HG03139 (cell line): ENCODE data around the gene LTA.

ENCODE experiments used
- ATAC-seq: cut with Tn5 transposase; IDR thresholded peaks from one replicate; pipeline ENCODE4 v1.9.1; 2021; ENCODE audit not compliant: unreplicated experiment

The LTA gene

GRCh38 chr6:31569861-31570536 is 2.1 kb upstream of the LTA start:
- ATAC-seq = no peak

GRCh38 chr6:31573239-31574105 is 1.4 kb downstream of the LTA start:
- ATAC-seq = no peak

DNA sequence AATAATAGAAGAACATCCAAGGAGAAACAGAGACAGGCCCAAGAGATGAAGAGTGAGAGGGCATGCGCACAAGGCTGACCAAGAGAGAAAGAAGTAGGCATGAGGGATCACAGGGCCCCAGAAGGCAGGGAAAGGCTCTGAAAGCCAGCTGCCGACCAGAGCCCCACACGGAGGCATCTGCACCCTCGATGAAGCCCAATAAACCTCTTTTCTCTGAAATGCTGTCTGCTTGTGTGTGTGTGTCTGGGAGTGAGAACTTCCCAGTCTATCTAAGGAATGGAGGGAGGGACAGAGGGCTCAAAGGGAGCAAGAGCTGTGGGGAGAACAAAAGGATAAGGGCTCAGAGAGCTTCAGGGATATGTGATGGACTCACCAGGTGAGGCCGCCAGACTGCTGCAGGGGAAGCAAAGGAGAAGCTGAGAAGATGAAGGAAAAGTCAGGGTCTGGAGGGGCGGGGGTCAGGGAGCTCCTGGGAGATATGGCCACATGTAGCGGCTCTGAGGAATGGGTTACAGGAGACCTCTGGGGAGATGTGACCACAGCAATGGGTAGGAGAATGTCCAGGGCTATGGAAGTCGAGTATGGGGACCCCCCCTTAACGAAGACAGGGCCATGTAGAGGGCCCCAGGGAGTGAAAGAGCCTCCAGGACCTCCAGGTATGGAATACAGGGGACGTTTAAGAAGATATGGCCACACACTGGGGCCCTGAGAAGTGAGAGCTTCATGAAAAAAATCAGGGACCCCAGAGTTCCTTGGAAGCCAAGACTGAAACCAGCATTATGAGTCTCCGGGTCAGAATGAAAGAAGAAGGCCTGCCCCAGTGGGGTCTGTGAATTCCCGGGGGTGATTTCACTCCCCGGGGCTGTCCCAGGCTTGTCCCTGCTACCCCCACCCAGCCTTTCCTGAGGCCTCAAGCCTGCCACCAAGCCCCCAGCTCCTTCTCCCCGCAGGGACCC is 2.3 kb downstream of the LTA start:
- ATAC-seq = no peak

DNA sequence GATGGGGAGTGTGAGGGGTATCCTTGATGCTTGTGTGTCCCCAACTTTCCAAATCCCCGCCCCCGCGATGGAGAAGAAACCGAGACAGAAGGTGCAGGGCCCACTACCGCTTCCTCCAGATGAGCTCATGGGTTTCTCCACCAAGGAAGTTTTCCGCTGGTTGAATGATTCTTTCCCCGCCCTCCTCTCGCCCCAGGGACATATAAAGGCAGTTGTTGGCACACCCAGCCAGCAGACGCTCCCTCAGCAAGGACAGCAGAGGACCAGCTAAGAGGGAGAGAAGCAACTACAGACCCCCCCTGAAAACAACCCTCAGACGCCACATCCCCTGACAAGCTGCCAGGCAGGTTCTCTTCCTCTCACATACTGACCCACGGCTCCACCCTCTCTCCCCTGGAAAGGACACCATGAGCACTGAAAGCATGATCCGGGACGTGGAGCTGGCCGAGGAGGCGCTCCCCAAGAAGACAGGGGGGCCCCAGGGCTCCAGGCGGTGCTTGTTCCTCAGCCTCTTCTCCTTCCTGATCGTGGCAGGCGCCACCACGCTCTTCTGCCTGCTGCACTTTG is 3.3 kb downstream of the LTA start, which contains the start of gene TNF:
Gene TNF (plus strand): TSS at position 231 of the 567 bp plus-strand sequence. CDS start 177 bp downstream, at position 408.
- ATAC-seq = no peak

DNA sequence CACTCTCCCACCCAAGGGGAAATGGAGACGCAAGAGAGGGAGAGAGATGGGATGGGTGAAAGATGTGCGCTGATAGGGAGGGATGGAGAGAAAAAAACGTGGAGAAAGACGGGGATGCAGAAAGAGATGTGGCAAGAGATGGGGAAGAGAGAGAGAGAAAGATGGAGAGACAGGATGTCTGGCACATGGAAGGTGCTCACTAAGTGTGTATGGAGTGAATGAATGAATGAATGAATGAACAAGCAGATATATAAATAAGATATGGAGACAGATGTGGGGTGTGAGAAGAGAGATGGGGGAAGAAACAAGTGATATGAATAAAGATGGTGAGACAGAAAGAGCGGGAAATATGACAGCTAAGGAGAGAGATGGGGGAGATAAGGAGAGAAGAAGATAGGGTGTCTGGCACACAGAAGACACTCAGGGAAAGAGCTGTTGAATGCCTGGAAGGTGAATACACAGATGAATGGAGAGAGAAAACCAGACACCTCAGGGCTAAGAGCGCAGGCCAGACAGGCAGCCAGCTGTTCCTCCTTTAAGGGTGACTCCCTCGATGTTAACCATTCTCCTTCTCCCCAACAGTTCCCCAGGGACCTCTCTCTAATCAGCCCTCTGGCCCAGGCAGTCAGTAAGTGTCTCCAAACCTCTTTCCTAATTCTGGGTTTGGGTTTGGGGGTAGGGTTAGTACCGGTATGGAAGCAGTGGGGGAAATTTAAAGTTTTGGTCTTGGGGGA is 4.0 kb downstream of the LTA start:
- no peak for ATAC-seq

- no peak for ATAC-seq
Measured at GRCh38 chr6:31576897-31577578, 4.9 kb downstream of the LTA start.

DNA sequence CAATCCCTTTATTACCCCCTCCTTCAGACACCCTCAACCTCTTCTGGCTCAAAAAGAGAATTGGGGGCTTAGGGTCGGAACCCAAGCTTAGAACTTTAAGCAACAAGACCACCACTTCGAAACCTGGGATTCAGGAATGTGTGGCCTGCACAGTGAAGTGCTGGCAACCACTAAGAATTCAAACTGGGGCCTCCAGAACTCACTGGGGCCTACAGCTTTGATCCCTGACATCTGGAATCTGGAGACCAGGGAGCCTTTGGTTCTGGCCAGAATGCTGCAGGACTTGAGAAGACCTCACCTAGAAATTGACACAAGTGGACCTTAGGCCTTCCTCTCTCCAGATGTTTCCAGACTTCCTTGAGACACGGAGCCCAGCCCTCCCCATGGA is 5.5 kb downstream of the LTA start:
- no peak for ATAC-seq

GRCh38 chr6:31578184-31579118 is 6.4 kb downstream of the LTA start:
- ATAC-seq = no peak

DNA sequence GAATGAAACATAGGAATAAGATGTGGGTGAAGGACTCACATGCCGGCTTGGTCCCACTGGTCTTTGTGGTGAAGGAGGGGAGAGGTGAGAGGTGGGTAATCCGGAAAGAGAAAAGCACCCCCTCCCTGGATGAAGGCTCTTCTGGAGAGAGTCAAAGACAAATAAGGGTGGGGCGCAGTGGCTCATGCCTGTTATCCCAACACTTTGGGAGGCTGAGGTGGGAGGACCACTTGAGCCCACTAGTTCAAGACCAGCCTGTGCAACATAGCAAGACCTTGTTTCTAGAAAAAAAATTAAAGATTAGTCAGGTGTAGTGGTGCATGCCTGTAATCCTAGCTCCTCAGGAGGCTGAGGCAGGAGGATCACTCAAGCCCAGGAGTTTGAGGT is 7.0 kb downstream of the LTA start:
- no peak for ATAC-seq

- no peak for ATAC-seq
Measured at GRCh38 chr6:31579546-31580437, 7.7 kb downstream of the LTA start.

GRCh38 chr6:31580438-31580740 is 8.3 kb downstream of the LTA start:
- ATAC-seq = no peak

DNA sequence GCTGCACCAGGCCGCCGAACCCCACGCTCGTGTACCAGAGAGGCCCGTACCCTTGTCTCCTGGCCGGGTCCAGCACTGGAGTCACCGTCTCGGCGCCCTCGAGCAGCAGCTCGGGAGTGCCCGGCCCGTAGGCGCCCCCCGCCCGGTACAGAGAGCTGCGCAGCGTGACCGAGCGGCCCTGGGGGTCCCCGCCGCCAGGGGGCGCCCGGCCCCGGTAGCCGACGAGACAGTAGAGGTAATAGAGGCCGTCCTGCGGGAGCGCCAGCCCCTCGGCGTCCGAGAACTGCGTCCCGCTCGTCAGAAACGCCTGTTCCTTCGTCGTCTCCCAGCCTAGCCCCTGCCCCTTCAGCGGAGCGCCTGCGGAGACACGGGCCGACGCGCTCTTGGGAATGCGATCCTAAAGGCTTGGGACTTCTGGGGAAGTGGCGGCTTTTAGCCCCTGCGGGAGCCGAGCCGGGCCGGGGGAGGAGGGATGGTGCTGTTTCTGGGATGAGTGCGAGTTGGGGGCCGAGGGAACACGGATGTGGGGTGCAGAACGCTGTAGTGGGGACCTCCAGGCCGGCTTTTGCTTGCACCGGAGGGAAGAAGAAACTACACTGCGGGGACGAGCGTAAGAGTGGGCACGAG is 8.8 kb downstream of the LTA start:
- no peak for ATAC-seq

- ATAC-seq = no peak
Measured at GRCh38 chr6:31581434-31582229, 9.5 kb downstream of the LTA start.

GRCh38 chr6:31582230-31582643 is 10.1 kb downstream of the LTA start, which contains the start of gene LTB:
Gene LTB, minus strand, starts transcription at chr6:31582424. Its CDS starts 7 bp downstream, at chr6:31582417.
- no peak for ATAC-seq

GRCh38 chr6:31585491-31585890 is 13.4 kb downstream of the LTA start:
- no peak for ATAC-seq

DNA sequence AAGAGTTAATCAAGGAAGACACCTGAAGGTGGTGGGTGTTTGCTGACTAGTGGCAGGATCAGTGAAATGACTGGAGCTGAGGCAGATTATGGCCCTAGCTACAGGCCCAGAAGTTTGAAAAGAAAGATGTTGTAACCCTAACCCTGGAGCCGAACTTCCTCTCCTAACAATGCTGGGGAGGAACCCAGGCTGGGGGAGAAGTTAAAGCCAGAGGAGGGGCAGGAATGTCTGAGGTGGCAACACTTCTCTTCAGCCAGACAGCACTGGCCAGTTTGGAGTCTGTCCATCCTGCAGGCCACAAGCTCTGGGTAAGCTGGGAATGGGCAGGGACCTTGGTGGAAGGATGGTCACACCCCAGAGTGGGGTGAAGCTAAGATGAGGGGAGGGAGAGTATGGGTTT is 13.9 kb downstream of the LTA start, which contains the start of gene LST1:
Gene LST1 (plus strand): TSS at position 270 of the 400 bp plus-strand sequence. CDS start 1,023 bp downstream, outside the sequence.
- no peak for ATAC-seq
